Measurements from ENCODE around the gene CNOT6. TPM values are rescaled to one million over a fixed set of nuclear protein-coding genes. Genes with fewer than 3 reads are reported as not detected.

CNOT6 gene
- total and polyA plus RNA-seq, 3 donors from 2014 or later, result 22.1 to 29.7 (median 28.9) TPM

- Histone ChIP-seq H3K36me3 (ENCODE audit: low read depth, missing control alignments) (no peaks in the 10 kb centered on the region), H3K27ac (no peak overlapping the region), H3K4me1 (no peaks in the 10 kb centered on the region), H3K9me3 (no peaks in the 10 kb centered on the region), H3K4me3 (no peak overlapping the region), H3K27me3 (no peaks in the 10 kb centered on the region)
- no peak for TF ChIP-seq POLR2A (IDR thresholded peaks at IDR 0.05)
- TF ChIP-seq, protein P1, sequence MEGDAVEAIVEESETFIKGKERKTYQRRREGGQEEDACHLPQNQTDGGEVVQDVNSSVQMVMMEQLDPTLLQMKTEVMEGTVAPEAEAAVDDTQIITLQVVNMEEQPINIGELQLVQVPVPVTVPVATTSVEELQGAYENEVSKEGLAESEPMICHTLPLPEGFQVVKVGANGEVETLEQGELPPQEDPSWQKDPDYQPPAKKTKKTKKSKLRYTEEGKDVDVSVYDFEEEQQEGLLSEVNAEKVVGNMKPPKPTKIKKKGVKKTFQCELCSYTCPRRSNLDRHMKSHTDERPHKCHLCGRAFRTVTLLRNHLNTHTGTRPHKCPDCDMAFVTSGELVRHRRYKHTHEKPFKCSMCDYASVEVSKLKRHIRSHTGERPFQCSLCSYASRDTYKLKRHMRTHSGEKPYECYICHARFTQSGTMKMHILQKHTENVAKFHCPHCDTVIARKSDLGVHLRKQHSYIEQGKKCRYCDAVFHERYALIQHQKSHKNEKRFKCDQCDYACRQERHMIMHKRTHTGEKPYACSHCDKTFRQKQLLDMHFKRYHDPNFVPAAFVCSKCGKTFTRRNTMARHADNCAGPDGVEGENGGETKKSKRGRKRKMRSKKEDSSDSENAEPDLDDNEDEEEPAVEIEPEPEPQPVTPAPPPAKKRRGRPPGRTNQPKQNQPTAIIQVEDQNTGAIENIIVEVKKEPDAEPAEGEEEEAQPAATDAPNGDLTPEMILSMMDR (IDR thresholded peaks at IDR 0.05), result no peak
- 58 to 76% methylated on average over 2 of the region's 2 CpGs for WGBS, 2 donors
- intact Hi-C loops (cut with DNase I; ENCODE audit: low total_unique reads), result no loop called here
- no peak for DNase-seq
These were observed 63.1 kb downstream of the CNOT6 start for GRCh38 chr5:180557217-180557809.

DNA sequence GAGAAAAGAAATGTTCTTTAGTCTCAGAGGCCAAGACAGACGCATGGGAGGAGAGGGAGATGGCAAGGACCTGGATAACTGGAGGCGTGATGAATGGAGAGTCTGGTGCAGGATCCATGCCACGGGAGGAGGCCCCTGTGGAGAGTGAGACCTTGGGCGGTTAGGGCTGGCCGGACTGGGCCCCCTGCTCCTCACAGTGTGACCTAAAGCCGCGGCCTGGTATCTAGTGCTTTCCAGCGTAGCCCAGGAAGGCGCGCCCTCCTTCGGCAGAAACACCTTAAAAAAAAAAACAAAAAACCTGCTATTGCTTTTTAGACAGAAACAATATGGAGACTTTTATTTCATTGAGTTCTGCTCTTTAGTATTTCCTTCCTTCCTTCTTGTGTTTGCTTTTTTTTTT is 64.1 kb downstream of the CNOT6 start:
- TF ChIP-seq, protein P1 (IDR thresholded peaks at IDR 0.05), result no peak
- TF ChIP-seq POLR2A (IDR thresholded peaks at IDR 0.05), result no peak
- no peaks in the 10 kb centered on the region for H3K4me1 ChIP-seq
- no peak overlapping the region for H3K4me3 ChIP-seq
- intact Hi-C loops (cut with DNase I; ENCODE audit: low total_unique reads), result no loop called here
- H3K27ac ChIP-seq, result no peak overlapping the region
- no peaks in the 10 kb centered on the region for H3K9me3 ChIP-seq
- DNase-seq, result no peak
- WGBS, 2 donors, result 82 to 83% methylated on average over 11 of the region's 11 CpGs
- H3K27me3 ChIP-seq, result no peaks in the 10 kb centered on the region
- no peaks in the 10 kb centered on the region for H3K36me3 ChIP-seq (ENCODE audit: low read depth, missing control alignments)

- intact Hi-C loops (cut with DNase I; ENCODE audit: low total_unique reads), result no loop called here
- H3K9me3 ChIP-seq, result no peaks in the 10 kb centered on the region
- TF ChIP-seq, protein P1 (IDR thresholded peaks at IDR 0.05), result no peak
- no peak for TF ChIP-seq POLR2A (IDR thresholded peaks at IDR 0.05)
- H3K4me1 ChIP-seq, result no peaks in the 10 kb centered on the region
- H3K27me3 ChIP-seq, result no peaks in the 10 kb centered on the region
- H3K4me3 ChIP-seq, result no peak overlapping the region
- no peak for DNase-seq
- no peaks in the 10 kb centered on the region for H3K36me3 ChIP-seq (ENCODE audit: low read depth, missing control alignments)
- H3K27ac ChIP-seq, result no peak overlapping the region
- 62 to 68% methylated on average over 3 of the region's 3 CpGs for WGBS, 2 donors
These were observed 69.8 kb downstream of the CNOT6 start for GRCh38 chr5:180563994-180564393.

DNA sequence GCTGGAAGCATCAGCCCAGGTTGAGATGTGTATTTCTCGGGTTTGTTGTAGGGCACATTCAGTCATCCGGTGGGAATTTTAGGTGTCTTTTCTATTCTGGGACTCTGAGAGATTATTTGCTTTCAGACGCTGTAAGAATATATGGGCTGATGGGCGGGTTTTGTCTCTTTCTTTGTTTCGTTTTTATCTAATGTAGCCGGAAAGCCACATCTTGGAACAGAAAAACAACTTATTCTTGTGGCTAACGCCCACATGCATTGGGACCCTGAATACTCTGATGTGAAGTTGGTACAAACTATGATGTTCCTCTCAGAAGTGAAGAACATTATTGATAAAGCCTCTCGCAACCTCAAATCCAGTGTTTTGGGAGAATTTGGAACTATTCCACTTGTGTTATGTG is 74.7 kb downstream of the CNOT6 start:
- Histone ChIP-seq H3K36me3 (ENCODE audit: low read depth, missing control alignments) (no peaks in the 10 kb centered on the region), H3K27ac (peak overlapping the region in 1 of 2 donors; percentile 31), H3K9me3 (no peaks in the 10 kb centered on the region), H3K4me3 (no peak overlapping the region), H3K27me3 (no peaks in the 10 kb centered on the region), H3K4me1 (no peaks in the 10 kb centered on the region)
- WGBS, 2 donors, result 51 to 73% methylated on average over 8 of the region's 8 CpGs
- intact Hi-C loops (cut with DNase I; ENCODE audit: low total_unique reads), result no loop called here
- DNase-seq, result no peak
- TF ChIP-seq, protein P1 (IDR thresholded peaks at IDR 0.05), result no peak
- no peak for TF ChIP-seq POLR2A (IDR thresholded peaks at IDR 0.05)

GRCh38 chr5:180575571-180575970 is 81.4 kb downstream of the CNOT6 start:
- H3K27me3 ChIP-seq, result no peaks in the 10 kb centered on the region
- no peak for TF ChIP-seq POLR2A (IDR thresholded peaks at IDR 0.05)
- TF ChIP-seq, protein P1 (IDR thresholded peaks at IDR 0.05), result no peak
- H3K4me3 ChIP-seq, result no peak overlapping the region
- H3K9me3 ChIP-seq, result no peaks in the 10 kb centered on the region
- DNase-seq, result no peak
- WGBS, 2 donors, result 84 to 88% methylated on average over 2 of the region's 2 CpGs
- intact Hi-C loops (cut with DNase I; ENCODE audit: low total_unique reads), result no loop called here
- H3K4me1 ChIP-seq, result no peaks in the 10 kb centered on the region
- no peak overlapping the region for H3K27ac ChIP-seq
- no peaks in the 10 kb centered on the region for H3K36me3 ChIP-seq (ENCODE audit: low read depth, missing control alignments)

Data from testis (tissue), 3 donors.